ENCODE data around the gene CBR4. TPM values are rescaled to one million over a fixed set of nuclear protein-coding genes. Genes with fewer than 3 reads are reported as not detected.
"Not testable (repeated sequence)": the region's sequence is repeated elsewhere in the genome, so short reads cannot be mapped to it uniquely, and the experiment has no call there.

Gene CBR4
- total and polyA plus RNA-seq, 11 donors = 8.7 to 26.5 (median 20.7) TPM

DNA sequence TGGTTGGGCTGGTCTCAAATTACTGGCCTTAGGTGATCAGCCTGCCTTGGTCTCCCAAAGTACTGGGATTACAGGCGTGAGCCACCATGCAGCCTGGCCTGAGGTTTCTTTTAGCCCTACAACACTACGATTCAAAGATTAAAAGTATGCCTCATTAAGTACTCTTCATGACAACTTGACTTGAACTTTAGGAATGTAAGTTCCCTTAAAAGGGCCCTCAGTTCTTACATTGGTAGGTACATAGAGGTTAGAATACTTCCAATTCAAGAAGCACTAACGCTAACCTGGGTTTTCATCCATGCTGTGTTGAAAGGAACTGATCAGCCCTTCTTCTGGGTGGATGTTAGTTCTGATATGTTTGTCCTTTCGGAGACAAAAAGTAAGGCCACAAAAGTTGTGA lies 15.1 kb downstream of the CBR4 start:
- no peaks in the 10 kb centered on the region for H3K9me3 ChIP-seq
- H3K27me3 ChIP-seq = no peaks in the 10 kb centered on the region
- DNase-seq = no peak
- peaks cover 0 to 25% (median 7%) of the 10 kb centered on the region in 12 donors for H3K4me1 ChIP-seq
- WGBS, 4 donors = 93 to 99% (median 94%) methylated on average over 4 of the region's 4 CpGs
- no peak overlapping the region for H3K4me3 ChIP-seq
- peaks cover 0 to 54% (median 40%) of the 10 kb centered on the region in 9 donors for H3K36me3 ChIP-seq
- TF ChIP-seq, protein P1, sequence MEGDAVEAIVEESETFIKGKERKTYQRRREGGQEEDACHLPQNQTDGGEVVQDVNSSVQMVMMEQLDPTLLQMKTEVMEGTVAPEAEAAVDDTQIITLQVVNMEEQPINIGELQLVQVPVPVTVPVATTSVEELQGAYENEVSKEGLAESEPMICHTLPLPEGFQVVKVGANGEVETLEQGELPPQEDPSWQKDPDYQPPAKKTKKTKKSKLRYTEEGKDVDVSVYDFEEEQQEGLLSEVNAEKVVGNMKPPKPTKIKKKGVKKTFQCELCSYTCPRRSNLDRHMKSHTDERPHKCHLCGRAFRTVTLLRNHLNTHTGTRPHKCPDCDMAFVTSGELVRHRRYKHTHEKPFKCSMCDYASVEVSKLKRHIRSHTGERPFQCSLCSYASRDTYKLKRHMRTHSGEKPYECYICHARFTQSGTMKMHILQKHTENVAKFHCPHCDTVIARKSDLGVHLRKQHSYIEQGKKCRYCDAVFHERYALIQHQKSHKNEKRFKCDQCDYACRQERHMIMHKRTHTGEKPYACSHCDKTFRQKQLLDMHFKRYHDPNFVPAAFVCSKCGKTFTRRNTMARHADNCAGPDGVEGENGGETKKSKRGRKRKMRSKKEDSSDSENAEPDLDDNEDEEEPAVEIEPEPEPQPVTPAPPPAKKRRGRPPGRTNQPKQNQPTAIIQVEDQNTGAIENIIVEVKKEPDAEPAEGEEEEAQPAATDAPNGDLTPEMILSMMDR (IDR thresholded peaks at IDR 0.05) = no peak
- no peak for TF ChIP-seq POLR2A (IDR thresholded peaks at IDR 0.05)
- intact Hi-C loops (cut with DNase I) = loop anchor here in 8 of 10 donors (5.0 to 10.0 kb wide), 5 partner anchors 70 to 572 kb away; no protein-coding TSS in a partner anchor
- H3K27ac ChIP-seq = no peak overlapping the region
- peak in 1 of 4 donors; percentile 24 for ATAC-seq

DNA sequence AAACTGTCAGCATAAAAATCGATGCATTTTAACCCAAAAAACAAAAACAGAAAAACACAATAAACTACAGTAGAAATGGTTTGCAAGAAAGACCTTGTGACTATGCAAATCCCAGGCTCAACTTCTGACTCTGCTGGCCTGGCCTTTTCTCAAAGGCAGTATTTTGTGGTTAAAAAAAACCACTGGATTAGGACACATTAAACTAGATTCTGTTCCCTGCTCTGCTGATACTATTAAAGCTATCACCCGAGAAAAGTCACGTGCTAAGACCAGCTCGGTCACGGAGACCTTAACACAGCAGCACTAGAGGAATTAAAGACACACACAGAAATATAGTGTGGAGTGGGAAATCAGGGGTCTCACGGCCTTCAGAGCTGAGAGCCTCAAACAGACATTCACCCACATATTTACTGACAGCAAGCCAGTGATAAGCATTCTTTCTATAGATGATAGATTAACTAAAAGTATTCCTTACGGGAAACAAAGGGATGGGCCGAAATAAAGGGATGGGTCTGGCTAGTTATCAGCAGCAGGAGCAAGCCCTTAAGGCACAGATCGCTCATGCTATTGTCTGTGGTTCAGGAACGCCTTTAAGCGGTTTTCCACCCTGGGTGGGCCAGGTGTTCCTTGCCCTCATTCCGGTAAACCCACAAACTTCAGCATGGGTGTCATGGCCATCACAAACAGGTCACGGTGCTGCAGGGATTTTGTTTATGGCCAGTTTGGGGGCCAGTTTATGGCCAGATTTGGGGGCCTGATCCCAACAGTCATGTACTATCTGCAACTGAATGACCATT lies 16.1 kb downstream of the CBR4 start:
- Histone ChIP-seq H3K27me3 (no peaks in the 10 kb centered on the region), H3K9me3 (no peaks in the 10 kb centered on the region), H3K27ac (peak overlapping the region in 2 of 12 donors; percentile 12 to 22), H3K4me3 (no peak overlapping the region), H3K36me3 (peaks cover 0 to 57% (median 43%) of the 10 kb centered on the region in 9 donors), H3K4me1 (peaks cover 0 to 19% (median 4%) of the 10 kb centered on the region in 12 donors)
- 65 to 78% (median 77%) methylated on average over 13 of the region's 13 CpGs for WGBS, 4 donors
- intact Hi-C loops (cut with DNase I) = loop anchor here in 6 of 10 donors (10.0 kb wide), 3 partner anchors 69 to 571 kb away; no protein-coding TSS in a partner anchor
- TF ChIP-seq, protein P1 (IDR thresholded peaks at IDR 0.05) = no peak
- no peak for TF ChIP-seq POLR2A (IDR thresholded peaks at IDR 0.05)
- ATAC-seq (peak in 3 of 4 donors; percentile 57 to 67 (median 61)), DNase-seq (no peak)

DNA sequence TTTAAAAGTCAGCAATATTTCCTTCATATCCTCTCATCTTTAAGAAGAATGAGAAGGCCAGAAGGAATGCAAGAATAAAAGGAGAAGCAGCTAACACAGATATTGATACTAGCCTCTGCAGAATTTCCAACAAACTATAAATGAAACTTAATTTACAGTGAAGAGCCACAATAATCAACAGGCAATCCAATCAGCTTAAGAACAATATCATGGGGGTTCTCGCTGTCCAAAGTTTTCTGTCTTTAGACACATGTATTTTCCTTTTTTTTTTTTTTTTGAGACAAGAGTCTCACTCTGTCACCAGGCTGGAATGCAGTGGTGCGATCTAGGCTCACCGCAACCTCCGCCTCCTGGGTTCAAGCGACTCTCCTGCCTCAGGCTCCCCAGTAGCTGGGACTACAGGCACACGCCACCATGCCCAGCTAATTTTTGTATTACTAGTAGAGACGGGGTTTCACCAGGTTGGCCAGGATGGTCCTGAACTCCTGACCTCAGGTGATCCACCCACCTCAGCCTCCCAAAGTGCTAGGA lies 17.0 kb downstream of the CBR4 start:
- intact Hi-C loops (cut with DNase I) = loop anchor here in 6 of 10 donors (10.0 kb wide), 3 partner anchors 68 to 572 kb away; no protein-coding TSS in a partner anchor
- H3K4me1 ChIP-seq = peaks cover 0 to 19% (median 4%) of the 10 kb centered on the region in 12 donors
- H3K27ac ChIP-seq, H3K4me3 ChIP-seq, ATAC-seq, DNase-seq, H3K9me3 ChIP-seq, H3K27me3 ChIP-seq: not testable (repeated sequence)
- peaks cover 0 to 57% (median 41%) of the 10 kb centered on the region in 9 donors for H3K36me3 ChIP-seq
- 90 to 97% (median 95%) methylated on average over 7 of the region's 7 CpGs for WGBS, 4 donors

DNA sequence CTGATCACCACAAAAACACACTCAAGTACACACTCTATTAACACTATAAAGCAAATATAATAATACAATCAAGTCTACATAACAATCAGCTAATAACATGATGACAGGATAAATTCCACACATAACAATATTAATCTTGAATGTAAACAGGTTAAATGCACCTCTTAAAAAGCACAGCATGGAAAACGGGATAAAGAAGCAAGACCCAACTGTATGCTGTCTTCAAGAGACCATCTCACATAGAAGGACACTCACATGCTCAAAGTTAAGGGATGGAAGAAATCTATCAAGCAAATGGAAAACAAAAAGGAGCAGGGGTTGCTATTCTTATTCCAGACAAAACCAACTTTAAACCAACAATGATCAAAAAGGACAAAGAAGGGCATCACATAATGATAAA lies 28.1 kb downstream of the CBR4 start:
- Histone ChIP-seq H3K4me1 (no peaks in the 10 kb centered on the region), H3K27me3 (no peaks in the 10 kb centered on the region), H3K9me3 (peaks cover 0 to 38% (median 13%) of the 10 kb centered on the region in 12 donors), H3K4me3 (no peak overlapping the region), H3K36me3 (peaks cover 0 to 51% (median 19%) of the 10 kb centered on the region in 9 donors), H3K27ac (no peak overlapping the region)
- intact Hi-C loops (cut with DNase I) = no loop called here
- no peak for DNase-seq
- WGBS, 4 donors = 90 to 96% (median 95%) methylated on average over 1 of the region's 1 CpG
- TF ChIP-seq POLR2A (IDR thresholded peaks at IDR 0.05) = no peak
- TF ChIP-seq, protein P1 (IDR thresholded peaks at IDR 0.05) = no peak
- ATAC-seq = no peak

Measured in heart left ventricle (tissue), 16 donors.